ENCODE measurements around the gene CR1L.
"Not testable (repeated sequence)": the region's sequence is repeated elsewhere in the genome, so short reads cannot be mapped to it uniquely, and the experiment has no call there.

Gene CR1L

GRCh38 chr1:207635569-207636186 lies 9.3 kb upstream of the CR1L start:
- DNase-seq (ENCODE audit: low spot score in 2 of 2); H3K4me3 Mint-ChIP-seq; H3K4me1 Mint-ChIP-seq; ATAC-seq; H3K36me3 Mint-ChIP-seq; H3K27ac Mint-ChIP-seq; H3K9me3 Mint-ChIP-seq: not testable (repeated sequence)

GRCh38 chr1:207638487-207639145 lies 6.3 kb upstream of the CR1L start:
- H3K4me3 Mint-ChIP-seq, H3K27ac Mint-ChIP-seq: not testable (repeated sequence)

GRCh38 chr1:207639362-207639761 lies 5.6 kb upstream of the CR1L start:
- ATAC-seq; H3K4me3 Mint-ChIP-seq; H3K4me1 Mint-ChIP-seq; H3K36me3 Mint-ChIP-seq; DNase-seq (ENCODE audit: low spot score in 2 of 2); H3K9me3 Mint-ChIP-seq; H3K27ac Mint-ChIP-seq: not testable (repeated sequence)

More at GRCh38 chr1:207638487-207639145, 6.3 kb upstream of the CR1L start:
- H3K9me3 Mint-ChIP-seq; DNase-seq (ENCODE audit: low spot score in 2 of 2); H3K4me1 Mint-ChIP-seq; ATAC-seq; H3K36me3 Mint-ChIP-seq: not testable (repeated sequence)

GRCh38 chr1:207644166-207644851 lies 624 bp upstream of the CR1L start:
- no peaks in the 10 kb centered on the region for H3K9me3 Mint-ChIP-seq
- no peak for ATAC-seq
- DNase-seq (ENCODE audit: low spot score in 2 of 2) = no peak
- H3K36me3 Mint-ChIP-seq = no peaks in the 10 kb centered on the region
- H3K4me3 Mint-ChIP-seq = peak overlapping the region; percentile 62
- H3K27ac Mint-ChIP-seq = no peak overlapping the region
- H3K4me1 Mint-ChIP-seq = peaks cover 7% of the 10 kb centered on the region

- no peaks in the 10 kb centered on the region for H3K9me3 Mint-ChIP-seq
- no peaks in the 10 kb centered on the region for H3K36me3 Mint-ChIP-seq
- no peak for DNase-seq (ENCODE audit: low spot score in 2 of 2)
- H3K27ac Mint-ChIP-seq = no peak overlapping the region
- peak; percentile 2 for ATAC-seq
- peaks cover 7% of the 10 kb centered on the region for H3K4me1 Mint-ChIP-seq
- H3K4me3 Mint-ChIP-seq = peak overlapping the region; percentile 62
Observed at GRCh38 chr1:207645635-207646081, 725 bp downstream of the CR1L start.

- Mint-ChIP-seq H3K27ac (no peak overlapping the region), H3K4me3 (no peak overlapping the region), H3K4me1 (peaks cover 7% of the 10 kb centered on the region), H3K9me3 (no peaks in the 10 kb centered on the region), H3K36me3 (no peaks in the 10 kb centered on the region)
- ATAC-seq (no peak), DNase-seq (ENCODE audit: low spot score in 2 of 2) (no peak)
Observed at GRCh38 chr1:207646171-207646570, 1.2 kb downstream of the CR1L start.

GRCh38 chr1:207646944-207647579 lies 2.1 kb downstream of the CR1L start:
- no peaks in the 10 kb centered on the region for H3K9me3 Mint-ChIP-seq
- no peak overlapping the region for H3K4me3 Mint-ChIP-seq
- ATAC-seq = no peak

GRCh38 chr1:207647671-207648333 lies 2.9 kb downstream of the CR1L start:
- no peaks in the 10 kb centered on the region for H3K36me3 Mint-ChIP-seq
- no peaks in the 10 kb centered on the region for H3K9me3 Mint-ChIP-seq

More at GRCh38 chr1:207646944-207647579, 2.1 kb downstream of the CR1L start:
- no peaks in the 10 kb centered on the region for H3K36me3 Mint-ChIP-seq
- H3K4me1 Mint-ChIP-seq = peaks cover 7% of the 10 kb centered on the region
- DNase-seq (ENCODE audit: low spot score in 2 of 2) = no peak
- no peak overlapping the region for H3K27ac Mint-ChIP-seq

GRCh38 chr1:207648334-207649209 lies 3.6 kb downstream of the CR1L start:
- H3K9me3 Mint-ChIP-seq = no peaks in the 10 kb centered on the region

More at GRCh38 chr1:207647671-207648333, 2.9 kb downstream of the CR1L start:
- no peak overlapping the region for H3K27ac Mint-ChIP-seq
- H3K4me3 Mint-ChIP-seq = no peak overlapping the region
- ATAC-seq (no peak), DNase-seq (ENCODE audit: low spot score in 2 of 2) (no peak)
- peaks cover 7% of the 10 kb centered on the region for H3K4me1 Mint-ChIP-seq

GRCh38 chr1:207649210-207649753 lies 4.3 kb downstream of the CR1L start:
- no peak for ATAC-seq
- DNase-seq (ENCODE audit: low spot score in 2 of 2) = no peak
- Mint-ChIP-seq H3K27ac (no peak overlapping the region), H3K4me3 (no peak overlapping the region), H3K9me3 (no peaks in the 10 kb centered on the region), H3K36me3 (no peaks in the 10 kb centered on the region), H3K4me1 (peaks cover 5% of the 10 kb centered on the region)

More at GRCh38 chr1:207648334-207649209, 3.6 kb downstream of the CR1L start:
- no peaks in the 10 kb centered on the region for H3K36me3 Mint-ChIP-seq
- DNase-seq (ENCODE audit: low spot score in 2 of 2) (no peak), ATAC-seq (no peak)
- no peak overlapping the region for H3K27ac Mint-ChIP-seq
- no peak overlapping the region for H3K4me3 Mint-ChIP-seq
- peaks cover 7% of the 10 kb centered on the region for H3K4me1 Mint-ChIP-seq

- no peaks in the 10 kb centered on the region for H3K4me1 Mint-ChIP-seq
- H3K27ac Mint-ChIP-seq = no peak overlapping the region
- H3K9me3 Mint-ChIP-seq = no peaks in the 10 kb centered on the region
- no peak overlapping the region for H3K4me3 Mint-ChIP-seq
- DNase-seq (ENCODE audit: low spot score in 2 of 2) (no peak), ATAC-seq (no peak)
- H3K36me3 Mint-ChIP-seq = no peaks in the 10 kb centered on the region
Observed at GRCh38 chr1:207649865-207650580, 5.1 kb downstream of the CR1L start.

- DNase-seq (ENCODE audit: low spot score in 2 of 2) (no peak), ATAC-seq (no peak)
- H3K27ac Mint-ChIP-seq = no peak overlapping the region
- no peak overlapping the region for H3K4me3 Mint-ChIP-seq
- H3K9me3 Mint-ChIP-seq = no peaks in the 10 kb centered on the region
- no peaks in the 10 kb centered on the region for H3K36me3 Mint-ChIP-seq
- no peaks in the 10 kb centered on the region for H3K4me1 Mint-ChIP-seq
Observed at GRCh38 chr1:207651583-207651982, 6.7 kb downstream of the CR1L start.

GRCh38 chr1:207654320-207654719 lies 9.4 kb downstream of the CR1L start:
- no peaks in the 10 kb centered on the region for H3K4me1 Mint-ChIP-seq
- H3K27ac Mint-ChIP-seq = no peak overlapping the region
- no peak overlapping the region for H3K4me3 Mint-ChIP-seq
- ATAC-seq (no peak), DNase-seq (ENCODE audit: low spot score in 2 of 2) (no peak)
- H3K9me3 Mint-ChIP-seq = no peaks in the 10 kb centered on the region
- no peaks in the 10 kb centered on the region for H3K36me3 Mint-ChIP-seq

All from stimulated activated effector memory CD8-positive, alpha-beta T cell treated with anti-CD3 and anti-CD28 coated beads, Interleukin-12 subunit alpha, Interleukin-12 subunit beta, amount 100 ng/mL, for 72 hours (primary cell).